Left renal cortex interstitium (tissue), 4 donors: ENCODE results near the gene WNK1. TPM values are rescaled to one million over a fixed set of nuclear protein-coding genes. Genes with fewer than 3 reads are reported as not detected.
"Not testable (repeated sequence)": the region's sequence is repeated elsewhere in the genome, so short reads cannot be mapped to it uniquely, and the experiment has no call there.

Source experiments
- DNase-seq, 4 donors: peaks; one replicate each; pipeline ENCODE4 v3.0.0-alpha.2; 2013; ENCODE audit warnings: low read depth in 4 of 4, low spot score in 2 of 4, missing footprints in 1 of 4
- polyA plus RNA-seq, 4 donors: library from polyadenylated mRNA; unstranded; fragments of 120-200 nt; gene quantifications; one replicate each; pipeline ENCODE4 v1.2.1, GENCODE V29; 2013; ENCODE audit not compliant: insufficient read length in 4 of 4

The WNK1 gene
- polyA plus RNA-seq, 4 donors: 91.3 to 133 (median 115) TPM

GRCh38 chr12:810671-811415 lies 58.5 kb downstream of the WNK1 start:
- DNase-seq: no peak

GRCh38 chr12:812950-813349 lies 60.6 kb downstream of the WNK1 start:
- DNase-seq: no peak

- not testable (repeated sequence) for DNase-seq
Measured at GRCh38 chr12:817456-817855, 65.1 kb downstream of the WNK1 start.

- no peak for DNase-seq
Measured at GRCh38 chr12:817941-818600, 65.7 kb downstream of the WNK1 start.

- no peak for DNase-seq
Measured at GRCh38 chr12:818733-819132, 66.4 kb downstream of the WNK1 start.

GRCh38 chr12:820336-820735 lies 68.0 kb downstream of the WNK1 start:
- DNase-seq: no peak

GRCh38 chr12:823028-823698 lies 70.8 kb downstream of the WNK1 start:
- DNase-seq: no peak

GRCh38 chr12:826331-826730 lies 74.0 kb downstream of the WNK1 start:
- DNase-seq: no peak

GRCh38 chr12:828726-829395 lies 76.5 kb downstream of the WNK1 start:
- DNase-seq: no peak

- no peak for DNase-seq
Measured at GRCh38 chr12:830111-830867, 77.9 kb downstream of the WNK1 start.

- DNase-seq: no peak
Measured at GRCh38 chr12:835754-836518, 83.6 kb downstream of the WNK1 start.

GRCh38 chr12:836952-837351 lies 84.6 kb downstream of the WNK1 start:
- DNase-seq: no peak

GRCh38 chr12:837548-837947 lies 85.2 kb downstream of the WNK1 start:
- DNase-seq: no peak

- DNase-seq: no peak
Measured at GRCh38 chr12:843609-844008, 91.2 kb downstream of the WNK1 start.

GRCh38 chr12:846421-846820 lies 94.0 kb downstream of the WNK1 start:
- DNase-seq: no peak

GRCh38 chr12:848173-848865 lies 95.9 kb downstream of the WNK1 start:
- DNase-seq: no peak

GRCh38 chr12:848882-849527 lies 96.6 kb downstream of the WNK1 start:
- DNase-seq: no peak

GRCh38 chr12:849733-850437 lies 97.5 kb downstream of the WNK1 start:
- not testable (repeated sequence) for DNase-seq
